ENCODE measurements around the gene HDX. TPM values are rescaled to one million over a fixed set of nuclear protein-coding genes. Genes with fewer than 3 reads are reported as not detected.

HDX gene
- total RNA-seq, 2 experiments from 2014 or later, result 1.2 to 1.4 TPM

- POLR2A ChIA-PET, result no interaction called here
- Mint-ChIP-seq H3K27ac (no peak overlapping the region), H3K27me3 (no peaks in the 10 kb centered on the region), H3K4me3 (no peak overlapping the region), H3K4me1 (no peaks in the 10 kb centered on the region), H3K9me3 (peaks cover 2% of the 10 kb centered on the region), H3K36me3 (no peaks in the 10 kb centered on the region)
- no peak for ATAC-seq (ENCODE audit: low read depth)
- no peak for DNase-seq
Observed at GRCh38 chrX:84441143-84441542, 61.1 kb downstream of the HDX start.

- ATAC-seq (ENCODE audit: low read depth) (no peak), DNase-seq (no peak)
- POLR2A ChIA-PET, result no interaction called here
- no peaks in the 10 kb centered on the region for H3K36me3 Mint-ChIP-seq
- peaks cover 2% of the 10 kb centered on the region for H3K9me3 Mint-ChIP-seq
- H3K27ac Mint-ChIP-seq, result no peak overlapping the region
- H3K4me1 Mint-ChIP-seq, result no peaks in the 10 kb centered on the region
- H3K27me3 Mint-ChIP-seq, result no peaks in the 10 kb centered on the region
- H3K4me3 Mint-ChIP-seq, result no peak overlapping the region
Observed at GRCh38 chrX:84415140-84415539, 87.1 kb downstream of the HDX start.

- Mint-ChIP-seq H3K4me3 (no peak overlapping the region), H3K4me1 (no peaks in the 10 kb centered on the region), H3K27ac (no peak overlapping the region), H3K9me3 (no peaks in the 10 kb centered on the region), H3K27me3 (no peaks in the 10 kb centered on the region), H3K36me3 (no peaks in the 10 kb centered on the region)
- POLR2A ChIA-PET, result no interaction called here
- ATAC-seq (ENCODE audit: low read depth), result no peak
- no peak for DNase-seq
Observed at GRCh38 chrX:84363663-84364062, 138.6 kb downstream of the HDX start.

- POLR2A ChIA-PET, result no interaction called here
- Mint-ChIP-seq H3K4me3 (no peak overlapping the region), H3K27me3 (no peaks in the 10 kb centered on the region), H3K36me3 (no peaks in the 10 kb centered on the region), H3K4me1 (no peaks in the 10 kb centered on the region), H3K27ac (no peak overlapping the region), H3K9me3 (no peaks in the 10 kb centered on the region)
- DNase-seq (no peak), ATAC-seq (ENCODE audit: low read depth) (no peak)
Observed at GRCh38 chrX:84363051-84363450, 139.2 kb downstream of the HDX start.

- POLR2A ChIA-PET, result no interaction called here
- DNase-seq (no peak), ATAC-seq (ENCODE audit: low read depth) (no peak)
- Mint-ChIP-seq H3K27ac (no peak overlapping the region), H3K9me3 (no peaks in the 10 kb centered on the region), H3K36me3 (no peaks in the 10 kb centered on the region), H3K4me1 (no peaks in the 10 kb centered on the region), H3K27me3 (no peaks in the 10 kb centered on the region), H3K4me3 (no peak overlapping the region)
Observed at GRCh38 chrX:84362184-84362838, 139.9 kb downstream of the HDX start.

GRCh38 chrX:84358271-84358670, 144.0 kb downstream of the HDX start:
- H3K36me3 Mint-ChIP-seq, result no peaks in the 10 kb centered on the region
- no peak for ATAC-seq (ENCODE audit: low read depth)
- H3K9me3 Mint-ChIP-seq, result no peaks in the 10 kb centered on the region
- no peak overlapping the region for H3K27ac Mint-ChIP-seq
- DNase-seq, result no peak
- no peaks in the 10 kb centered on the region for H3K4me1 Mint-ChIP-seq
- no peaks in the 10 kb centered on the region for H3K27me3 Mint-ChIP-seq
- POLR2A ChIA-PET, result no interaction called here
- H3K4me3 Mint-ChIP-seq, result no peak overlapping the region

GRCh38 chrX:84357296-84357695, 145.0 kb downstream of the HDX start:
- H3K27me3 Mint-ChIP-seq, result no peaks in the 10 kb centered on the region
- H3K27ac Mint-ChIP-seq, result no peak overlapping the region
- H3K36me3 Mint-ChIP-seq, result no peaks in the 10 kb centered on the region
- no peak overlapping the region for H3K4me3 Mint-ChIP-seq
- H3K9me3 Mint-ChIP-seq, result no peaks in the 10 kb centered on the region
- ATAC-seq (ENCODE audit: low read depth), result no peak
- no peak for DNase-seq
- POLR2A ChIA-PET, result no interaction called here
- no peaks in the 10 kb centered on the region for H3K4me1 Mint-ChIP-seq

GRCh38 chrX:84340968-84341367, 161.3 kb downstream of the HDX start:
- Mint-ChIP-seq H3K4me3 (no peak overlapping the region), H3K4me1 (no peaks in the 10 kb centered on the region), H3K27ac (no peak overlapping the region), H3K27me3 (no peaks in the 10 kb centered on the region), H3K36me3 (no peaks in the 10 kb centered on the region), H3K9me3 (no peaks in the 10 kb centered on the region)
- no peak for DNase-seq
- ATAC-seq (ENCODE audit: low read depth), result no peak
- POLR2A ChIA-PET, result no interaction called here

GRCh38 chrX:84339507-84340364, 162.5 kb downstream of the HDX start:
- no peaks in the 10 kb centered on the region for H3K27me3 Mint-ChIP-seq
- H3K27ac Mint-ChIP-seq, result no peak overlapping the region
- no peak overlapping the region for H3K4me3 Mint-ChIP-seq
- ATAC-seq (ENCODE audit: low read depth) (no peak), DNase-seq (no peak)
- H3K9me3 Mint-ChIP-seq, result no peaks in the 10 kb centered on the region
- POLR2A ChIA-PET, result no interaction called here
- no peaks in the 10 kb centered on the region for H3K36me3 Mint-ChIP-seq
- no peaks in the 10 kb centered on the region for H3K4me1 Mint-ChIP-seq

- ATAC-seq (ENCODE audit: low read depth), result no peak
- POLR2A ChIA-PET, result no interaction called here
- H3K27ac Mint-ChIP-seq, result no peak overlapping the region
Observed at GRCh38 chrX:84336646-84337045, 165.6 kb downstream of the HDX start.

GRCh38 chrX:84335121-84335520, 167.1 kb downstream of the HDX start:
- H3K4me1 Mint-ChIP-seq, result no peaks in the 10 kb centered on the region
- no peaks in the 10 kb centered on the region for H3K36me3 Mint-ChIP-seq
- ATAC-seq (ENCODE audit: low read depth), result no peak
- H3K4me3 Mint-ChIP-seq, result no peak overlapping the region
- H3K27me3 Mint-ChIP-seq, result no peaks in the 10 kb centered on the region
- POLR2A ChIA-PET, result no interaction called here
- H3K9me3 Mint-ChIP-seq, result no peaks in the 10 kb centered on the region
- DNase-seq, result no peak
- no peak overlapping the region for H3K27ac Mint-ChIP-seq

More at GRCh38 chrX:84336646-84337045, 165.6 kb downstream of the HDX start:
- Mint-ChIP-seq H3K4me3 (no peak overlapping the region), H3K9me3 (no peaks in the 10 kb centered on the region), H3K36me3 (no peaks in the 10 kb centered on the region), H3K27me3 (no peaks in the 10 kb centered on the region), H3K4me1 (no peaks in the 10 kb centered on the region)
- no peak for DNase-seq

- no peaks in the 10 kb centered on the region for H3K36me3 Mint-ChIP-seq
- no peak overlapping the region for H3K27ac Mint-ChIP-seq
- no peaks in the 10 kb centered on the region for H3K27me3 Mint-ChIP-seq
- H3K4me1 Mint-ChIP-seq, result no peaks in the 10 kb centered on the region
- POLR2A ChIA-PET, result no interaction called here
- H3K4me3 Mint-ChIP-seq, result no peak overlapping the region
- no peaks in the 10 kb centered on the region for H3K9me3 Mint-ChIP-seq
- ATAC-seq (ENCODE audit: low read depth) (no peak), DNase-seq (no peak)
Observed at GRCh38 chrX:84322083-84322827, 180.0 kb downstream of the HDX start.

- Mint-ChIP-seq H3K4me1 (no peaks in the 10 kb centered on the region), H3K27me3 (no peaks in the 10 kb centered on the region), H3K27ac (no peak overlapping the region), H3K36me3 (no peaks in the 10 kb centered on the region), H3K9me3 (peaks cover 3% of the 10 kb centered on the region), H3K4me3 (no peak overlapping the region)
- no peak for DNase-seq
- POLR2A ChIA-PET, result no interaction called here
- ATAC-seq (ENCODE audit: low read depth), result no peak
Observed at GRCh38 chrX:84320614-84321013, 181.6 kb downstream of the HDX start.

- no peak overlapping the region for H3K4me3 Mint-ChIP-seq
- H3K36me3 Mint-ChIP-seq, result no peaks in the 10 kb centered on the region
- no peak for DNase-seq
- POLR2A ChIA-PET, result no interaction called here
- no peak for ATAC-seq (ENCODE audit: low read depth)
- no peaks in the 10 kb centered on the region for H3K27me3 Mint-ChIP-seq
- H3K9me3 Mint-ChIP-seq, result peaks cover 3% of the 10 kb centered on the region
- H3K27ac Mint-ChIP-seq, result no peak overlapping the region
- no peaks in the 10 kb centered on the region for H3K4me1 Mint-ChIP-seq
Observed at GRCh38 chrX:84320023-84320422, 182.2 kb downstream of the HDX start.
